ENCODE data around the gene LDB2.
"Not testable (repeated sequence)": the region's sequence is repeated elsewhere in the genome, so short reads cannot be mapped to it uniquely, and the experiment has no call there.

Gene LDB2

DNA sequence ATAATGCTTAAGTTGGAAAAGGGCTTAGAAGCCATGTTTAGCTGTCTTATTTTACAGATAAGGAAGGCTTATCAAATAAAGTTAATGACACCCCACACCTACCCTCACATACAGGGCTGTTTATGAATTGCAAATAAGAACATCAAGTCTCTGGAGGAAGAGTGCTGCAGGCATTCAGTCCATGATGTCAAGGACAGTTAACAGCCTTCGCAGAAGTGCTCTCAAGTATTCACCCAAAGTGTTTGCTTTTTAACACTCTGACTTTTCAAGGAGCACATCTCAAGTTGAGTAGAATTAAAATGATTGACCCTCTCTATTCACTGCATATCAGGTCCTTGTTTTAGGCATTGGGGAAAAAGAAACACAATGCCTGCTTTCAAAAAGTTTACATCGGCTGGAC, 328.7 kb downstream of the LDB2 start:
- Histone ChIP-seq H3K4me3 (no peak overlapping the region), H3K4me1 (peaks cover 0 to 5% (median 0%) of the 10 kb centered on the region in 4 donors), H3K27me3 (no peaks in the 10 kb centered on the region), H3K9me3 (peaks cover 0 to 2% (median 0%) of the 10 kb centered on the region in 3 donors), H3K36me3 (no peaks in the 10 kb centered on the region), H3K27ac (no peak overlapping the region)
- DNase-seq: no peak
- TF ChIP-seq, protein P1, sequence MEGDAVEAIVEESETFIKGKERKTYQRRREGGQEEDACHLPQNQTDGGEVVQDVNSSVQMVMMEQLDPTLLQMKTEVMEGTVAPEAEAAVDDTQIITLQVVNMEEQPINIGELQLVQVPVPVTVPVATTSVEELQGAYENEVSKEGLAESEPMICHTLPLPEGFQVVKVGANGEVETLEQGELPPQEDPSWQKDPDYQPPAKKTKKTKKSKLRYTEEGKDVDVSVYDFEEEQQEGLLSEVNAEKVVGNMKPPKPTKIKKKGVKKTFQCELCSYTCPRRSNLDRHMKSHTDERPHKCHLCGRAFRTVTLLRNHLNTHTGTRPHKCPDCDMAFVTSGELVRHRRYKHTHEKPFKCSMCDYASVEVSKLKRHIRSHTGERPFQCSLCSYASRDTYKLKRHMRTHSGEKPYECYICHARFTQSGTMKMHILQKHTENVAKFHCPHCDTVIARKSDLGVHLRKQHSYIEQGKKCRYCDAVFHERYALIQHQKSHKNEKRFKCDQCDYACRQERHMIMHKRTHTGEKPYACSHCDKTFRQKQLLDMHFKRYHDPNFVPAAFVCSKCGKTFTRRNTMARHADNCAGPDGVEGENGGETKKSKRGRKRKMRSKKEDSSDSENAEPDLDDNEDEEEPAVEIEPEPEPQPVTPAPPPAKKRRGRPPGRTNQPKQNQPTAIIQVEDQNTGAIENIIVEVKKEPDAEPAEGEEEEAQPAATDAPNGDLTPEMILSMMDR (IDR thresholded peaks at IDR 0.05): no peak
- intact Hi-C loops (cut with DNase I; ENCODE audit: low total_unique reads): no loop called here

DNA sequence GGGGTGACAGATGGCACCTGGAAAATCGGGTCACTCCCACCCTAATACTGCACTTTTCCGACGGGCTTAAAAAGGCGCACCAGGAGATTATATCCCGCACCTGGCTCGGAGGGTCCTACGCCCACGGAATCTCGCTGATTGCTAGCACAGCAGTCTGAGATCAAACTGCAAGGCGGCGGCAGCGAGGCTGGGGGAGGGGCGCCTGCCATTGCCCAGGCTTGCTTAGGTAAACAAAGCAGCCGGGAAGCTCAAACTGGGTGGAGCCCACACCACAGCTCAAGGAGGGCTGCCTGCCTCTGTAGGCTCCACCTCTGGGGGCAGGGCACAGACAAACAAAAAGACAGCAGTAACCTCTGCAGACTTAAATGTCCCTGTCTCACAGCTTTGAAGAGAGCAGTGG, 341.1 kb downstream of the LDB2 start:
- H3K4me3 ChIP-seq; H3K27ac ChIP-seq; H3K9me3 ChIP-seq; H3K27me3 ChIP-seq; H3K36me3 ChIP-seq; H3K4me1 ChIP-seq; DNase-seq; intact Hi-C loops (cut with DNase I; ENCODE audit: low total_unique reads): not testable (repeated sequence)

DNA sequence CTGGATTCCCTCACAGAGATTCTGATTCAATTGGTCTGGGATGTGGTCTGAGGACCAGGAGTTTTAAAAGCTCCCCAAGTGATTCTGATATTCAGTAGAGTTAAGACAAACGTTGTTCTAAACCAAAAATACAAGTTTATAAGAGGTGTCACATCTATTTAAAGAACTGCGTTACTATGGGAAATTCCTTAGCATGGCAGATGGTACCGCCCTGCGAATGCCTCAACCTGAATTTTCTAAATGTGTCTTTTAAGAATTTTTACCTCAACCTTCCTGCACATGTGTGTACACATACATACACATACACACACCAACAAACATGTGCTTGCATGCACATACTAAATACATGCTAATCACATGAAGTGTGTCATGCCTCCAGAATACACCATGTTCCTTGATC, 343.3 kb downstream of the LDB2 start:
- Histone ChIP-seq H3K4me3 (no peak overlapping the region), H3K36me3 (no peaks in the 10 kb centered on the region), H3K9me3 (no peaks in the 10 kb centered on the region), H3K4me1 (no peaks in the 10 kb centered on the region), H3K27me3 (no peaks in the 10 kb centered on the region), H3K27ac (no peak overlapping the region)
- intact Hi-C loops (cut with DNase I; ENCODE audit: low total_unique reads): no loop called here
- TF ChIP-seq, protein P1 (IDR thresholded peaks at IDR 0.05): no peak
- DNase-seq: no peak

DNA sequence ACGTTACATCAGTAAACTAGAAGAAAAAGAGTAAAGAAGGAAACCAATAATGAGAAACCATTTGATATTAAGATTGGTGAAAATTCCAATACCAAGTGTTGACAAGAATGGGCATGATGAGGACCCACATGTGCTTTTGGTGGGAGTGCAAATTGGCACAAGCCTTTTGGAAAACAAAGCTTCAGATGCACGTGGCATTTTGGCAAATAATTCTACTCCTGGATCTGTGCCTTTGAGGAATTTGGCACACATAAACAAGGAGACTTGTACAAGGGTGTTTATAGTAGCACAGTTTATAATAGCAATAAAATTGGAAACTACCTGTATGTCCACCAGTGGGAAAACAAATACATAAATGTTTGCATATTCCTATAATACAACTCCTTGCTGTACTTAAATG, 347.9 kb downstream of the LDB2 start:
- TF ChIP-seq, protein P1 (IDR thresholded peaks at IDR 0.05): no peak
- intact Hi-C loops (cut with DNase I; ENCODE audit: low total_unique reads): no loop called here
- no peaks in the 10 kb centered on the region for H3K36me3 ChIP-seq
- H3K27ac ChIP-seq: no peak overlapping the region
- no peak for DNase-seq
- no peak overlapping the region for H3K4me3 ChIP-seq
- H3K9me3 ChIP-seq: no peaks in the 10 kb centered on the region
- no peaks in the 10 kb centered on the region for H3K27me3 ChIP-seq
- no peaks in the 10 kb centered on the region for H3K4me1 ChIP-seq

DNA sequence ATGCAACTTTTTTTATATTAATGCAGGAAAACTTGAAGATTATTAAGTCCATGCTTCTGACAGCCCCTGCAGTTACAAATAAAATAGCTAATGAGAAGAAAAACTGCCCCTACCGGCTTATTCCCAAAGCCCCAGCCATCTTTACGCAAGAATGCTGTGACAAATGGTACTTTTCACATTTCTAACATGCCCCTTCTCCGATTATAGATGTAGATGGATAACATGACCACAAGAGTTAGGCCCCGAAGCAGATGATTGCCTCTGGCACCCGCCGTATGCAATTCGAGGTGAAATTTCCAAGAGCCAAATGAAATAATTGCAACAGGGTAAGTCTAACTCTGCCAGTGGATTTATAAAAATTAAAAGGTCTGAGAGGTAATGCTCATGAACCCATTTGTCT, 352.8 kb downstream of the LDB2 start:
- Histone ChIP-seq H3K27me3 (no peaks in the 10 kb centered on the region), H3K4me1 (no peaks in the 10 kb centered on the region), H3K27ac (no peak overlapping the region), H3K4me3 (no peak overlapping the region), H3K36me3 (no peaks in the 10 kb centered on the region), H3K9me3 (no peaks in the 10 kb centered on the region)
- intact Hi-C loops (cut with DNase I; ENCODE audit: low total_unique reads): no loop called here
- TF ChIP-seq, protein P1 (IDR thresholded peaks at IDR 0.05): no peak
- DNase-seq: no peak

DNA sequence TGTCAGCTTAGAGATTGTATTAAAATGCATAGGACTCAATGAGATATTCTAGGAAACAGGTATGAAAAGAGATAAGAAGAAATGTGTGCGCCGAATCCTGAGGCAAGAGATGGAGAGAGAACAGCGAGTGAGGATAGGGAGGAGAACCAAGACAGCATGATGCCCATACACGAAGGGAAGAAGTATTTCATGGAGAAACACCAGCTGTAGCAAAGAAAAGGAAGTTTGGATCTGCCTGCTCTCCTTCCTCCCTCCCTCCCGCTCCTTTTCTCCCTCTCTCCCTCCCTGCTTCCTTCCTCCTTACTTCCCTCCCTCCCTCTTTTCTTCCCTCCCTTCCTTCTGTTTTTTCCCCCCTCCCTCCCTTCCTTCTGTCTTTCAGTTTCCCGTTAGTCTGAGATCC, 353.6 kb downstream of the LDB2 start:
- Histone ChIP-seq H3K4me3 (no peak overlapping the region), H3K36me3 (no peaks in the 10 kb centered on the region), H3K9me3 (no peaks in the 10 kb centered on the region), H3K27me3 (no peaks in the 10 kb centered on the region), H3K27ac (no peak overlapping the region), H3K4me1 (no peaks in the 10 kb centered on the region)
- intact Hi-C loops (cut with DNase I; ENCODE audit: low total_unique reads): no loop called here
- DNase-seq: no peak
- TF ChIP-seq, protein P1 (IDR thresholded peaks at IDR 0.05): no peak
